H1 (cell line): Measurements from ENCODE around the gene SH3RF2. TPM values are rescaled to one million over a fixed set of nuclear protein-coding genes. Genes with fewer than 3 reads are reported as not detected.

Source experiments
- CTCF ChIA-PET: fragments of 300-600 bp; sonication (Branson Sonifier 250); formaldehyde crosslinking; loops from one replicate; lab custom pipeline; 2021; ENCODE audit not compliant: partially characterized antibody; lab: Charles Lee
- POLR2A ChIA-PET: fragments of 300-600 bp; sonication (Branson Sonifier 250); formaldehyde crosslinking; loops from one replicate; lab custom pipeline; 2021; ENCODE audit warnings: inconsistent platforms; ENCODE audit not compliant: partially characterized antibody; lab: Charles Lee
- DNase-seq, 2 experiments: peaks; one replicate each; pipeline versions ENCODE4 v3.0.0 to v3.0.0-alpha.2; 2010 to 2022; ENCODE audit warnings: low spot score in 2 of 2, low read depth in 1 of 2, mixed read lengths in 1 of 2
- FAIRE-seq: peaks from 2 replicates; lab custom pipeline; 2011; peaks lifted over from hg19 to GRCh38; lab: Jason Lieb, UNC
- H2AFZ ChIP-seq: 2 replicates; pipeline ENCODE4 v1.8.1; 2012; ENCODE audit warnings: low read length, inconsistent platforms
- H2AK5ac ChIP-seq: 2 replicates; pipeline ENCODE4 v1.6.1; 2013; ENCODE audit warnings: low read depth, low read length
- H2BK120ac ChIP-seq: replicated peaks from 2 replicates; pipeline ENCODE3; 2013; ENCODE audit warnings: low read depth, low read length, inconsistent platforms
- H2BK12ac ChIP-seq: 2 replicates; pipeline ENCODE4 v1.6.1; 2013; ENCODE audit warnings: low read depth, low read length
- H2BK15ac ChIP-seq: 2 replicates; pipeline ENCODE4 v1.6.1; 2013; ENCODE audit warnings: low read length
- H2BK20ac ChIP-seq: 2 replicates; pipeline ENCODE4 v1.6.1; 2013; ENCODE audit warnings: low read length
- H2BK5ac ChIP-seq: 2 replicates; pipeline ENCODE4 v1.6.1; 2013; ENCODE audit warnings: low read depth, low read length
- H3K14ac ChIP-seq: 2 replicates; pipeline ENCODE4 v1.6.1; 2013; ENCODE audit warnings: inconsistent platforms; ENCODE audit not compliant: insufficient read length
- H3K18ac ChIP-seq: 2 replicates; pipeline ENCODE4 v1.6.1; 2013; ENCODE audit warnings: low read length; ENCODE audit errors: extremely low read depth
- H3K23ac ChIP-seq: 2 replicates; pipeline ENCODE4 v1.6.1; 2013; ENCODE audit warnings: inconsistent platforms; ENCODE audit not compliant: insufficient read length
- H3K23me2 ChIP-seq: 2 replicates; pipeline ENCODE4 v1.6.1; 2013; ENCODE audit warnings: low read depth, low read length
- H3K27ac ChIP-seq: 2 replicates; pipeline ENCODE4 v1.6.1; 2011; ENCODE audit warnings: low read depth, low read length, inconsistent platforms
- H3K27me3 ChIP-seq, 4 experiments: replicated peaks in 1 of 4; 1 replicate in 1 of 4; 2 replicates in 3 of 4; pipeline versions ENCODE4 v1.6.1 to v1.8.1; 2011 to 2013; ENCODE audit warnings: low read length in 3 of 4, mild to moderate bottlenecking in 3 of 4, inconsistent platforms in 2 of 4, mixed read lengths in 2 of 4, moderate library complexity in 1 of 4; ENCODE audit not compliant: control insufficient read depth in 3 of 4, insufficient read depth in 3 of 4; ENCODE audit errors: extremely low read depth in 1 of 4
- H3K36me3 ChIP-seq, 4 experiments: 2 replicates each; pipeline versions ENCODE4 v1.6.1 to v1.8.1; 2011 to 2013; ENCODE audit warnings: mild to moderate bottlenecking in 4 of 4, low read length in 3 of 4, moderate library complexity in 2 of 4, control low read depth in 1 of 4, inconsistent platforms in 1 of 4; ENCODE audit not compliant: insufficient read depth in 4 of 4, control insufficient read depth in 2 of 4
- H3K4ac ChIP-seq: replicated peaks from 2 replicates; pipeline ENCODE3; 2013; ENCODE audit warnings: low read length, low read depth, mixed read lengths, inconsistent platforms; ENCODE audit not compliant: insufficient read length
- H3K4me1 ChIP-seq, 4 experiments: replicated peaks in 1 of 4; 1 replicate in 1 of 4; 2 replicates in 3 of 4; pipeline versions ENCODE4 v1.6.1 to v1.8.1; 2011 to 2013; ENCODE audit warnings: low read length in 3 of 4, inconsistent platforms in 2 of 4, mixed read lengths in 1 of 4; ENCODE audit not compliant: insufficient read depth in 4 of 4, control insufficient read depth in 3 of 4
- H3K4me2 ChIP-seq, 2 experiments: 2 replicates each; pipeline versions ENCODE4 v1.6.1 to v1.8.1; 2011 to 2013; ENCODE audit warnings: low read depth in 2 of 2, low read length in 2 of 2, control low read depth in 1 of 2, inconsistent platforms in 1 of 2, mild to moderate bottlenecking in 1 of 2; ENCODE audit not compliant: insufficient read depth in 1 of 2
- H3K4me3 ChIP-seq, 4 experiments: fragments of 200-600, 300-600 bp in 1 of 4; sonication (generic), shearing (Covaris generic), sonication (Bioruptor Twin) in 1 of 4; 2 replicates each; pipeline versions ENCODE4 v1.5.1 to v1.8.1; 2011 to 2016; ENCODE audit warnings: low read length in 4 of 4, low read depth in 3 of 4, control low read depth in 2 of 4, inconsistent platforms in 2 of 4, mild to moderate bottlenecking in 2 of 4, mixed read lengths in 1 of 4, moderate library complexity in 1 of 4; ENCODE audit not compliant: insufficient read depth in 2 of 4; ENCODE audit errors: extremely low read depth in 1 of 4
- H3K56ac ChIP-seq: replicated peaks from 2 replicates; pipeline ENCODE3; 2013; ENCODE audit warnings: low read depth, mild to moderate bottlenecking, mixed read lengths, low read length, inconsistent platforms; ENCODE audit not compliant: insufficient read length
- H3K79me1 ChIP-seq: 2 replicates; pipeline ENCODE4 v1.6.1; 2013; ENCODE audit warnings: low read depth, low read length, control low read depth
- H3K79me2 ChIP-seq, 2 experiments: 2 replicates each; pipeline versions ENCODE4 v1.6.1 to v1.8.1; 2012 to 2013; ENCODE audit warnings: low read length in 2 of 2, mild to moderate bottlenecking in 2 of 2, inconsistent platforms in 1 of 2; ENCODE audit not compliant: insufficient read depth in 2 of 2, control insufficient read depth in 1 of 2
- H3K9ac ChIP-seq, 4 experiments: replicated peaks in 1 of 4; 1 replicate in 1 of 4; 2 replicates in 3 of 4; pipeline versions ENCODE4 v1.6.1 to v1.8.1; 2011 to 2013; ENCODE audit warnings: low read depth in 3 of 4, low read length in 3 of 4, control low read depth in 2 of 4, mild to moderate bottlenecking in 2 of 4, moderate library complexity in 2 of 4, inconsistent platforms in 1 of 4; ENCODE audit errors: extremely low read depth in 1 of 4
- H3K9me3 ChIP-seq, 2 experiments: 2 replicates each; pipeline versions ENCODE4 v1.6.1 to v1.8.1; 2012 to 2013; ENCODE audit warnings: mild to moderate bottlenecking in 2 of 2, moderate library complexity in 2 of 2, control low read depth in 1 of 2, inconsistent platforms in 1 of 2, low read depth in 1 of 2, low read length in 1 of 2, mixed read lengths in 1 of 2; ENCODE audit not compliant: insufficient read depth in 2 of 2
- H4K20me1 ChIP-seq, 2 experiments: replicated peaks in 1 of 2; 2 replicates each; pipeline versions ENCODE3 to v1.8.1; 2011 to 2013; ENCODE audit warnings: inconsistent platforms in 2 of 2, low read length in 2 of 2, mild to moderate bottlenecking in 1 of 2; ENCODE audit not compliant: insufficient read depth in 2 of 2, control insufficient read depth in 1 of 2
- H4K5ac ChIP-seq: 2 replicates; pipeline ENCODE4 v1.6.1; 2013; ENCODE audit warnings: low read length, low read depth, mixed read lengths, inconsistent platforms; ENCODE audit not compliant: insufficient read length
- H4K8ac ChIP-seq: 2 replicates; pipeline ENCODE4 v1.8.0; 2013; ENCODE audit warnings: mild to moderate bottlenecking, moderate library complexity, low read length, inconsistent platforms; ENCODE audit not compliant: insufficient read depth; ENCODE audit errors: extremely low read depth
- H4K91ac ChIP-seq: replicated peaks from 2 replicates; pipeline ENCODE3; 2013; ENCODE audit warnings: low read length, mixed read lengths, inconsistent platforms; ENCODE audit not compliant: insufficient read length
- RAD21 ChIP-seq, 2 experiments: IDR thresholded peaks in 1 of 2; conservative IDR thresholded peaks in 1 of 2; 2 replicates each; pipeline ENCODE4 v1.6.1; 2011; ENCODE audit warnings: low read depth in 2 of 2, low read length in 2 of 2, improper control_type of control experiment in 1 of 2, inconsistent platforms in 1 of 2, mild to moderate bottlenecking in 1 of 2, moderate library complexity in 1 of 2
- RFX5 ChIP-seq: IDR thresholded peaks from 2 replicates; pipeline ENCODE4 v1.6.1; 2011; ENCODE audit warnings: low read depth, low read length, improper control_type of control experiment, borderline replicate concordance
- WGBS, 2 experiments: shearing (Covaris generic) in 1 of 2; methylation state at CpG; one replicate each; pipeline versions ENCODE4 v1.1.6 to v1.1.7; 2013 to 2015; ENCODE audit warnings: low lambda C conversion rate in 2 of 2, mixed read lengths in 2 of 2, inconsistent platforms in 1 of 2, low coverage in 1 of 2, missing lambda C conversion rate in 1 of 2; ENCODE audit not compliant: insufficient replicate concordance in 2 of 2, insufficient coverage in 1 of 2, insufficient read length in 1 of 2; ENCODE audit errors: extremely low coverage in 1 of 2, missing lambda C conversion rate in 1 of 2; 5-methylcytosine and 5-hydroxymethylcytosine counted together
- polyA plus RNA-seq, 7 experiments: library from polyadenylated mRNA; depleted of rRNA in 3 of 7; stranded (reverse) in 5 of 7; unstranded in 2 of 7; fragments of >200 nt in 5 of 7; fragments of 200-250 nt in 2 of 7; gene quantifications; 1 replicate in 5 of 7; 2 replicates in 1 of 7; 4 replicates in 1 of 7; pipeline versions ENCODE4 v1.2.1 to v1.2.3, GENCODE V29; 2011 to 2013; ENCODE audit warnings: missing spikeins in 2 of 7, mixed read lengths in 2 of 7
- total RNA-seq: library from RNA; stranded (reverse); fragmentation: NEBNext Ultra II Directional; extraction: Animal tissue kit (Norgen Biotek cat#: 25700); gene quantifications from 2 replicates; pipeline ENCODE4 v1.2.1, GENCODE V29; 2021
- TF ChIP-seq, protein P1 (sequence below), 3 experiments: IDR thresholded peaks; 1 replicate in 2 of 3; 2 replicates in 1 of 3; pipeline versions ENCODE4 v1.5.1 to v1.6.1; 2011; ENCODE audit warnings: low read length in 3 of 3, mild to moderate bottlenecking in 3 of 3, inconsistent platforms in 2 of 3, low read depth in 1 of 3, moderate library complexity in 1 of 3; ENCODE audit not compliant: insufficient read depth in 1 of 3; ENCODE audit errors: control extremely low read depth in 1 of 3

SH3RF2 gene
- total and polyA plus RNA-seq, 2 of the 8 experiments (the other 6 are each of a cell fraction or from before 2014, with no cell fraction given): 0.80 to 0.95 TPM

DNA sequence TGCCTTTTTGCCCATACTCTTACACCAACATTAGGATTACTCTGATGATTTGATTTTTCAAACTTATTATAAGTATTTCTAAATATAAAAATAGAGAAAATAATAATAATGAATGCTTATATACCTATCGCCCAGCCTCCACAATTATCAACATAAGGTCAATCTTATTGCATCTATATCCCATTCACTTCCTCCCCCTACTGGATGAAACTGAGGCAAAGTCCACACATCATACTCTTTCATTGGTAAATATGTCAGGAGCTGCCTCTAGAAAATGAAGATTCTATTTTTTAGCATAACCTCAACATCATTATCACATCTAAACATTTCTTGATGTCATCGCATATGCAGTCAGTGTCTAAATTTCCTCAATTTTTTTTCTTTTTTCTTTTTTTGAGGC, 44.3 kb downstream of the SH3RF2 start:
- no peaks in the 10 kb centered on the region for H3K27me3 ChIP-seq
- POLR2A ChIA-PET: no interaction called here
- no peaks in the 10 kb centered on the region for H3K79me2 ChIP-seq

More for the DNA sequence above, 44.3 kb downstream of the SH3RF2 start:
- Histone ChIP-seq H3K79me1 (no peaks in the 10 kb centered on the region), H2BK12ac (no peak overlapping the region), H4K20me1 (no peaks in the 10 kb centered on the region), H3K14ac (no peak overlapping the region), H3K4me2 (no peak overlapping the region), H3K4me1 (peaks cover 0 to 10% (median 5%) of the 10 kb centered on the region in 4 experiments; a peak in 3 of 7 replicates), H4K91ac (no peak overlapping the region), H2AFZ (no peak overlapping the region), H2BK120ac (no peak overlapping the region), H4K8ac (no peak overlapping the region), H3K18ac (no peak overlapping the region), H3K4ac (no peak overlapping the region), H3K23ac (no peak overlapping the region), H3K9ac (no peak overlapping the region), H3K9me3 (no peaks in the 10 kb centered on the region), H3K4me3 (no peak overlapping the region), H2BK15ac (no peak overlapping the region), H2BK20ac (no peak overlapping the region), H3K23me2 (no peaks in the 10 kb centered on the region), H3K56ac (no peak overlapping the region)
- DNase-seq: no peak
- FAIRE-seq: no peak
- WGBS, 2 experiments: 98% methylated on average over 2 of the region's 2 CpGs; no CpG with 5 or more reads in 1 of the 2 experiments
- CTCF ChIA-PET: interaction anchor here (0.5 to 5.9 kb wide), 32 partner anchors 9 to 1587 kb away, joined by 3 to 54 read pairs (median 4); partner anchors contain the start of gene PRELID2
- TF ChIP-seq, protein P1, sequence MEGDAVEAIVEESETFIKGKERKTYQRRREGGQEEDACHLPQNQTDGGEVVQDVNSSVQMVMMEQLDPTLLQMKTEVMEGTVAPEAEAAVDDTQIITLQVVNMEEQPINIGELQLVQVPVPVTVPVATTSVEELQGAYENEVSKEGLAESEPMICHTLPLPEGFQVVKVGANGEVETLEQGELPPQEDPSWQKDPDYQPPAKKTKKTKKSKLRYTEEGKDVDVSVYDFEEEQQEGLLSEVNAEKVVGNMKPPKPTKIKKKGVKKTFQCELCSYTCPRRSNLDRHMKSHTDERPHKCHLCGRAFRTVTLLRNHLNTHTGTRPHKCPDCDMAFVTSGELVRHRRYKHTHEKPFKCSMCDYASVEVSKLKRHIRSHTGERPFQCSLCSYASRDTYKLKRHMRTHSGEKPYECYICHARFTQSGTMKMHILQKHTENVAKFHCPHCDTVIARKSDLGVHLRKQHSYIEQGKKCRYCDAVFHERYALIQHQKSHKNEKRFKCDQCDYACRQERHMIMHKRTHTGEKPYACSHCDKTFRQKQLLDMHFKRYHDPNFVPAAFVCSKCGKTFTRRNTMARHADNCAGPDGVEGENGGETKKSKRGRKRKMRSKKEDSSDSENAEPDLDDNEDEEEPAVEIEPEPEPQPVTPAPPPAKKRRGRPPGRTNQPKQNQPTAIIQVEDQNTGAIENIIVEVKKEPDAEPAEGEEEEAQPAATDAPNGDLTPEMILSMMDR (IDR thresholded peaks at IDR 0.05; ENCODE audit: control extremely low read depth in 1 of 3, insufficient read depth in 1 of 3, low read depth in 1 of 3, low read length in 3 of 3): peak in 1 of 3 experiments; percentile 45; a peak in 2 of 4 replicates
- TF ChIP-seq RAD21 (IDR thresholded peaks at IDR 0.05 in 1 of 2, conservative IDR thresholded peaks at IDR 0.05 in 1 of 2; ENCODE audit: low read depth in 2 of 2, low read length in 2 of 2) (peak; percentile 56 to 58), RFX5 (no peak)
- TF ChIP-seq, all 59 proteins: peak for 2
- no peak overlapping the region for H2BK5ac ChIP-seq
- H4K5ac ChIP-seq: no peak overlapping the region
- H3K27ac ChIP-seq: no peak overlapping the region
- no peak overlapping the region for H2AK5ac ChIP-seq
- H3K36me3 ChIP-seq: no peaks in the 10 kb centered on the region
